ENCODE measurements around the gene ABCA13. TPM values are rescaled to one million over a fixed set of nuclear protein-coding genes. Genes with fewer than 3 reads are reported as not detected.

Gene ABCA13
- total and polyA plus RNA-seq, 2 of the 4 experiments (the other 2 are of a cell fraction) = under 0.01 to 0.07 TPM

DNA sequence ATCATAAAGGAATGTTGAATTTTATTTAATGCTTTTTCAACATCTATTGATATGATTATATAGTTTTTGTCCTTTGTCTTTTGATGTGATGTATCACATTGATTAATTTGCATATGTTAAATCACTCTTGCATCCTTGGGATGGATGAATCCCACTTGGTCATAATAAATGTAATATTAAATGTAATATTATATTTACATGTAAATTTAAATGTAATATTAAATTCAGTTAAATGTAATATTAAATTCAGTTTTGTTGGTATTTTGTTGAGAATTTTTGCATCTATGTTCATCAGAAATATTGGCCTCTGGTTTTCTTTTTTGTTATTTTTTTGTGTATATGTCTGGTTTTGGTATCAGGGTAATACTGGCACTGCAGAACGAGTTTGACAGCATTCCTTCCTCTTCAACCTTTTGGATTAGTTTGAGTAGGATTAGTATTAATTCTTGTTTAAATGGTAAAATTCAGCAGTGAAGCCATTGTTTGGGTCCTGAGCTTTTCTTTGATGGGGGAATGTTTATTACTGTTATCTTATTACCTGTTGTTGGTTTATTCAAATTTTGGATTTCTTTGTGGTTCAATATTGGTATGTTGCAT lies 37.8 kb downstream of the ABCA13 start:
- no peak overlapping the region for H2AK5ac ChIP-seq (ENCODE audit: low read depth, low read length)
- in situ Hi-C loops (cut with MboI; ENCODE audit: low sequenced_read_pairs) = no loop called here
- no TSS peak for BruUV-seq (replicated peaks)
- no peak overlapping the region for H3K27ac ChIP-seq (ENCODE audit: insufficient read depth, low read length)
- no peak overlapping the region for H3K14ac ChIP-seq (replicated peaks; ENCODE audit: low read depth, low read length)
- no peak for DNase-seq
- no peaks in the 10 kb centered on the region for H3K79me1 ChIP-seq (ENCODE audit: low read depth in 1 of 2, low read length in 2 of 2)
- intact Hi-C loops (cut with micrococcal nuclease) = no loop called here
- no peaks in the 10 kb centered on the region; the same call in 1 of the 2 replicates for H3K27me3 ChIP-seq (ENCODE audit: control insufficient read depth, insufficient read depth, low read length)
- H2BK20ac ChIP-seq (ENCODE audit: low read depth, low read length) = no peak overlapping the region
- no peak overlapping the region for H3K56ac ChIP-seq (ENCODE audit: extremely low read depth, insufficient read depth, low read length)
- H4K91ac ChIP-seq (ENCODE audit: insufficient read depth, low read depth, low read length) = no peak overlapping the region
- H3K9me1 ChIP-seq (ENCODE audit: insufficient read depth, low read length) = no peaks in the 10 kb centered on the region
- H2BK15ac ChIP-seq (ENCODE audit: low read depth, low read length) = no peak overlapping the region
- POLR2A ChIA-PET (ENCODE audit: unreplicated experiment) = no interaction called here
- peaks cover 2% of the 10 kb centered on the region; the same call in 1 of the 2 replicates for H3K9me3 ChIP-seq (ENCODE audit: control insufficient read depth, insufficient read depth, low read length)
- dilution Hi-C loops (cut with HindIII; ENCODE audit: low sequenced_read_pairs, unreplicated experiment) = no loop called here
- no peaks in the 10 kb centered on the region for H3K36me3 ChIP-seq (ENCODE audit: control insufficient read depth, insufficient read depth, low read length)
- H3K9ac ChIP-seq (ENCODE audit: low read depth, low read length) = no peak overlapping the region
- no peak overlapping the region for H3K18ac ChIP-seq (ENCODE audit: low read depth, low read length)
- no peaks in the 10 kb centered on the region for H4K20me1 ChIP-seq (ENCODE audit: insufficient read depth, low read length)
- H2AK9ac ChIP-seq (replicated peaks; ENCODE audit: low read depth, low read length, poor library complexity) = no peak overlapping the region
- no peaks in the 10 kb centered on the region for H3K4me1 ChIP-seq (ENCODE audit: control insufficient read depth, insufficient read depth, low read length)
- no peak overlapping the region for H3K23ac ChIP-seq (ENCODE audit: low read depth, low read length)
- ATAC-seq (ENCODE audit: low read depth) = no peak
- no peak overlapping the region for H3K4ac ChIP-seq (ENCODE audit: low read depth, low read length)
- no peak overlapping the region for H2BK5ac ChIP-seq (ENCODE audit: low read depth, low read length, poor library complexity, severe bottlenecking)
- no peak for TF ChIP-seq CEBPB (IDR thresholded peaks at IDR 0.05; ENCODE audit: low read depth, low read length)
- no peak overlapping the region for H2AFZ ChIP-seq (replicated peaks; ENCODE audit: low read length, poor library complexity)
- no peak overlapping the region for H4K8ac ChIP-seq (ENCODE audit: low read depth in 2 of 2, low read length in 2 of 2)
- H2BK120ac ChIP-seq (ENCODE audit: low read depth, low read length) = no peak overlapping the region
- CTCF ChIA-PET = no interaction called here
- H3K4me2 ChIP-seq (ENCODE audit: low read depth, low read length) = no peak overlapping the region
- H3K4me3 ChIP-seq (ENCODE audit: insufficient read depth, low read depth, low read length) = no peak overlapping the region
- WGBS, 2 experiments (ENCODE audit: extremely low coverage in 2 of 2, insufficient read length in 1 of 2) = no CpG with 5 or more reads among the region's 1 CpG
- H4K5ac ChIP-seq (ENCODE audit: low read depth, low read length) = no peak overlapping the region
